ENCODE data around the gene ZNF536. TPM values are rescaled to one million over a fixed set of nuclear protein-coding genes. Genes with fewer than 3 reads are reported as not detected.

ZNF536 gene
- total RNA-seq, 3 donors from 2014 or later = 1.3 to 7.3 (median 1.3) TPM

GRCh38 chr19:30558793-30559192 lies 186.6 kb downstream of the ZNF536 start:
- H3K4me3 ChIP-seq = no peak overlapping the region
- no peaks in the 10 kb centered on the region for H3K36me3 ChIP-seq (ENCODE audit: low read depth)
- no peak for DNase-seq
- intact Hi-C loops (cut with DNase I, micrococcal nuclease) = no loop called here
- no peaks in the 10 kb centered on the region for H3K9me3 ChIP-seq
- no peak for ATAC-seq
- no peak for TF ChIP-seq CTCF (IDR thresholded peaks at IDR 0.05)
- no peaks in the 10 kb centered on the region for H3K4me1 ChIP-seq (ENCODE audit: low read depth)

- Histone ChIP-seq H3K4me1 (ENCODE audit: low read depth) (no peaks in the 10 kb centered on the region), H3K4me3 (no peak overlapping the region), H3K9me3 (no peaks in the 10 kb centered on the region), H3K36me3 (ENCODE audit: low read depth) (no peaks in the 10 kb centered on the region)
- no peak for TF ChIP-seq CTCF (IDR thresholded peaks at IDR 0.05)
- no peak for ATAC-seq
- no peak for DNase-seq
- intact Hi-C loops (cut with DNase I, micrococcal nuclease) = no loop called here
Measured at GRCh38 chr19:30559446-30559845, 187.3 kb downstream of the ZNF536 start.

GRCh38 chr19:30562981-30563380 lies 190.8 kb downstream of the ZNF536 start:
- intact Hi-C loops (cut with DNase I, micrococcal nuclease) = no loop called here
- Histone ChIP-seq H3K9me3 (no peaks in the 10 kb centered on the region), H3K4me3 (no peak overlapping the region), H3K4me1 (ENCODE audit: low read depth) (no peaks in the 10 kb centered on the region), H3K36me3 (ENCODE audit: low read depth) (no peaks in the 10 kb centered on the region)
- TF ChIP-seq CTCF (IDR thresholded peaks at IDR 0.05) = no peak
- no peak for DNase-seq
- ATAC-seq = no peak

GRCh38 chr19:30563691-30564090 lies 191.5 kb downstream of the ZNF536 start:
- intact Hi-C loops (cut with DNase I, micrococcal nuclease) = no loop called here
- TF ChIP-seq CTCF (IDR thresholded peaks at IDR 0.05) = no peak
- no peaks in the 10 kb centered on the region for H3K4me1 ChIP-seq (ENCODE audit: low read depth)
- no peaks in the 10 kb centered on the region for H3K9me3 ChIP-seq
- H3K36me3 ChIP-seq (ENCODE audit: low read depth) = no peaks in the 10 kb centered on the region
- no peak for ATAC-seq
- H3K4me3 ChIP-seq = no peak overlapping the region
- no peak for DNase-seq

- intact Hi-C loops (cut with DNase I, micrococcal nuclease) = no loop called here
- no peaks in the 10 kb centered on the region for H3K36me3 ChIP-seq (ENCODE audit: low read depth)
- H3K9me3 ChIP-seq = no peaks in the 10 kb centered on the region
- TF ChIP-seq CTCF (IDR thresholded peaks at IDR 0.05) = no peak
- ATAC-seq (no peak), DNase-seq (no peak)
- H3K4me1 ChIP-seq (ENCODE audit: low read depth) = no peaks in the 10 kb centered on the region
- H3K4me3 ChIP-seq = no peak overlapping the region
Measured at GRCh38 chr19:30564551-30565011, 192.4 kb downstream of the ZNF536 start.

GRCh38 chr19:30565636-30566035 lies 193.5 kb downstream of the ZNF536 start:
- TF ChIP-seq CTCF (IDR thresholded peaks at IDR 0.05) = no peak
- Histone ChIP-seq H3K4me1 (ENCODE audit: low read depth) (no peaks in the 10 kb centered on the region), H3K36me3 (ENCODE audit: low read depth) (no peaks in the 10 kb centered on the region), H3K4me3 (no peak overlapping the region), H3K9me3 (no peaks in the 10 kb centered on the region)
- DNase-seq = no peak
- ATAC-seq = no peak
- intact Hi-C loops (cut with DNase I, micrococcal nuclease) = no loop called here

Data from mucosa of descending colon (tissue), 3 donors.